ENCODE data around the gene SLC22A4. TPM values are rescaled to one million over a fixed set of nuclear protein-coding genes. Genes with fewer than 3 reads are reported as not detected.

The SLC22A4 gene
- polyA plus RNA-seq, 2 of the 4 experiments (the other 2 are of a cell fraction), result 3.2 to 4.6 TPM

DNA sequence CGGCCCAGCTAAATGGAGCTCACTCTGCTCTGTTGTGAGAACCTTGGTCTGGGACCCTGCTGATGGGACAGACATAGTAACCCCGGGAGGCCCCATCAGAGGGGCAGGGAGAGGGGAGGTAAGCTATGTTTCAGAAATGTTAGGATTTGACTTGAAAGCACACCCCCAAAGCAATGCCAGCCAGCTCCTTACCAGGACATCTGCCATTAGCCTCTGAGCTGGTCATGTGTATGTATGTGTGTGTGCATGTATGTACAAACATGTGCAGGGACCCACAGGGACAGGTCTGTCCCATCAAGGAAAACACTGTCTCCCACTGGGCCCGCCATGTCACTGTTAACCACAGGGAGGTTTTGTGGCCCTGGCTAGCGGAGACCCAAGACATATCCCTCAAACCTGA is 14.5 kb downstream of the SLC22A4 start:
- CTCF ChIA-PET, result interaction anchor here (1.0 to 1.3 kb wide), 3 partner anchors 33 to 61 kb away, joined by 3 to 4 read pairs (median 3); partner anchors contain the start of gene SLC22A5
- 97% methylated on average over 4 of the region's 4 CpGs for WGBS (ENCODE audit: missing lambda C conversion rate)
- H3K4me1 ChIP-seq, result 0 out of 3 replicates have a peak, but pooled peaks cover 5% of the 10 kb centered on the region
- ATAC-seq (peak; percentile 21 to 26; a peak in 3 of 6 replicates), DNase-seq (ENCODE audit: low read depth in 1 of 2, low spot score in 1 of 2) (no peak), FAIRE-seq (no peak)
- POLR2A ChIA-PET, result interaction anchor here (0.7 to 1.0 kb wide), 2 partner anchors 10 to 15 kb away, joined by 3 read pairs; partner anchors contain the start of gene SLC22A4
- no peak overlapping the region for H3K27ac ChIP-seq
- H3K4me2 ChIP-seq, result no peak overlapping the region
- H3K9me3 ChIP-seq, result no peaks in the 10 kb centered on the region
- TF ChIP-seq CHD2 (IDR thresholded peaks at IDR 0.05; ENCODE audit: low read length, partially characterized antibody) (no peak), KDM5A (IDR thresholded peaks at IDR 0.05) (no peak), RARB (CRISPR knock-in tag; IDR thresholded peaks at IDR 0.05) (no peak), RCOR1 (IDR thresholded peaks at IDR 0.05; ENCODE audit: low read depth, low read length) (no peak), GATA3 (IDR thresholded peaks at IDR 0.05; ENCODE audit: borderline replicate concordance) (no peak), HOXB13 (CRISPR knock-in tag; IDR thresholded peaks at IDR 0.05; ENCODE audit: low read depth) (no peak)
- no peak overlapping the region for H3K4me3 ChIP-seq

- Histone ChIP-seq H3K4me3 (no peak overlapping the region), H3K4me1 (0 out of 3 replicates have a peak, but pooled peaks cover 5% of the 10 kb centered on the region), H3K27ac (no peak overlapping the region), H3K4me2 (no peak overlapping the region), H3K9me3 (no peaks in the 10 kb centered on the region)
- CTCF ChIA-PET, result interaction anchor here (0.9 to 1.3 kb wide), 5 partner anchors 16 to 60 kb away, joined by 3 to 5 read pairs (median 3); partner anchors contain the start of gene SLC22A5
- FAIRE-seq, result no peak
- TF ChIP-seq ZFP36 (IDR thresholded peaks at IDR 0.05; ENCODE audit: borderline replicate concordance, partially characterized antibody) (no peak), POLR2AphosphoS2 (conservative IDR thresholded peaks at IDR 0.05; ENCODE audit: low read length) (0 out of 2 replicates have a peak, but pooled peaks have one; percentile 19)
- no peak for ATAC-seq
- POLR2A ChIA-PET, result interaction anchor here (1.2 kb wide), 1 partner anchor 16 kb away, joined by 3 read pairs; the partner anchor contains the start of gene SLC22A4
- no peak for DNase-seq (ENCODE audit: low read depth in 1 of 2, low spot score in 1 of 2)
Observed at GRCh38 chr5:132309679-132310078, 15.5 kb downstream of the SLC22A4 start.

DNA sequence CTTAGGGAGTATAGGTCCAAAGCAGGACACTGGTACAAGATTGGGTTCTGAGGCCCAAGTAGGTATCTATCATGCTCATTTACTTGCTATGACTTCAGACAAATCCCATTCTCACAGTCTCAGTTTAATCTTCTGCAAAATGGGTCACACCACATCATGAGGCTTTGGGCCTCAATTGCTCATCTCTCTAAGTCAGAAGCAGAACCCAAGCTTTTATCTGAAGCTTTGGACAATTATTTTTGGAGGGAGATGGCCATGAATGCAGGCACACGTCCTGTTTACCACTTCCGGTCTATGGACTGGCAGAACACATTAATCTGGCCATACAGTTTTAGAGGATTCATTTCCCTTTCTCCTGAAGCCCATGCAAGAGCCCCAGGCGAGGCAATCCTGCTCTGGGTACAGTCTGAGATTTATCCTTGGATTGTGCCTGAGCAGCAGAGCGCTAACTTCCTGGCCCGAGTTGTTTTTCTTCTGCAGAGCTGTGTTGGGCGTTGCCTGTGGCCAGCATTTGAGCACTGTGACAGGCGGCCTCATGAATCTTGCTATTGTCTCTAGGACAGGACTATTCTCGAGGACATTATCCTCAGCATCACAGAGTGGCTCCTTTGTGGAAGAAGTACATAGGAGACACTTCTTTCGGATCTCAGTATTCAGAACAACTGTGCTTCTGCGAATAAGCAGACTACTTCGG is 16.1 kb downstream of the SLC22A4 start:
- POLR2A ChIA-PET, result interaction anchor here (1.2 kb wide), 1 partner anchor 16 kb away, joined by 3 read pairs; the partner anchor contains the start of gene SLC22A4
- CTCF ChIA-PET, result interaction anchor here (0.9 to 1.7 kb wide), 5 partner anchors 14 to 38 kb away, joined by 3 to 5 read pairs (median 4); no protein-coding TSS in a partner anchor

More for the DNA sequence above, 16.1 kb downstream of the SLC22A4 start:
- no peak overlapping the region for H3K4me2 ChIP-seq
- TF ChIP-seq, protein P1, sequence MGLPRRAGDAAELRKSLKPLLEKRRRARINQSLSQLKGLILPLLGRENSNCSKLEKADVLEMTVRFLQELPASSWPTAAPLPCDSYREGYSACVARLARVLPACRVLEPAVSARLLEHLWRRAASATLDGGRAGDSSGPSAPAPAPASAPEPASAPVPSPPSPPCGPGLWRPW (IDR thresholded peaks at IDR 0.05), result no peak
- TF ChIP-seq NFE2L2 (conservative IDR thresholded peaks at IDR 0.05; ENCODE audit: low read length) (no peak), HOXA7 (CRISPR knock-in tag; IDR thresholded peaks at IDR 0.05) (no peak), JUN (IDR thresholded peaks at IDR 0.05) (no peak), CBX8 (IDR thresholded peaks at IDR 0.05) (no peak), ZC3H11A (IDR thresholded peaks at IDR 0.05) (no peak), JUNB (IDR thresholded peaks at IDR 0.05) (no peak), POLR2A (IDR thresholded peaks at IDR 0.05; ENCODE audit: low read length) (no peak), HMGXB4 (CRISPR knock-in tag; IDR thresholded peaks at IDR 0.05; ENCODE audit: borderline replicate concordance) (no peak), KDM1A (IDR thresholded peaks at IDR 0.05; ENCODE audit: low read depth) (no peak), RAD21 (conservative IDR thresholded peaks at IDR 0.05 in 1 of 2, IDR thresholded peaks at IDR 0.05 in 1 of 2) (no peak), BHLHE40 (IDR thresholded peaks at IDR 0.05; ENCODE audit: low read depth, low read length) (no peak), MAZ (IDR thresholded peaks at IDR 0.05; ENCODE audit: borderline replicate concordance, low read depth, low read length) (no peak), KDM5A (IDR thresholded peaks at IDR 0.05) (no peak), HDAC2 (IDR thresholded peaks at IDR 0.05) (no peak), RARB (CRISPR knock-in tag; IDR thresholded peaks at IDR 0.05) (no peak), EHF (CRISPR knock-in tag; IDR thresholded peaks at IDR 0.05) (no peak)
- TF ChIP-seq, protein P2, sequence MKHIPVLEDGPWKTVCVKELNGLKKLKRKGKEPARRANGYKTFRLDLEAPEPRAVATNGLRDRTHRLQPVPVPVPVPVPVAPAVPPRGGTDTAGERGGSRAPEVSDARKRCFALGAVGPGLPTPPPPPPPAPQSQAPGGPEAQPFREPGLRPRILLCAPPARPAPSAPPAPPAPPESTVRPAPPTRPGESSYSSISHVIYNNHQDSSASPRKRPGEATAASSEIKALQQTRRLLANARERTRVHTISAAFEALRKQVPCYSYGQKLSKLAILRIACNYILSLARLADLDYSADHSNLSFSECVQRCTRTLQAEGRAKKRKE (CRISPR knock-in tag; IDR thresholded peaks at IDR 0.05; ENCODE audit: low read depth), result no peak
- TF ChIP-seq, protein P3, sequence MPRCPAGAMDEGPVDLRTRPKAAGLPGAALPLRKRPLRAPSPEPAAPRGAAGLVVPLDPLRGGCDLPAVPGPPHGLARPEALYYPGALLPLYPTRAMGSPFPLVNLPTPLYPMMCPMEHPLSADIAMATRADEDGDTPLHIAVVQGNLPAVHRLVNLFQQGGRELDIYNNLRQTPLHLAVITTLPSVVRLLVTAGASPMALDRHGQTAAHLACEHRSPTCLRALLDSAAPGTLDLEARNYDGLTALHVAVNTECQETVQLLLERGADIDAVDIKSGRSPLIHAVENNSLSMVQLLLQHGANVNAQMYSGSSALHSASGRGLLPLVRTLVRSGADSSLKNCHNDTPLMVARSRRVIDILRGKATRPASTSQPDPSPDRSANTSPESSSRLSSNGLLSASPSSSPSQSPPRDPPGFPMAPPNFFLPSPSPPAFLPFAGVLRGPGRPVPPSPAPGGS (IDR thresholded peaks at IDR 0.05), result no peak
- TF ChIP-seq, protein P4, sequence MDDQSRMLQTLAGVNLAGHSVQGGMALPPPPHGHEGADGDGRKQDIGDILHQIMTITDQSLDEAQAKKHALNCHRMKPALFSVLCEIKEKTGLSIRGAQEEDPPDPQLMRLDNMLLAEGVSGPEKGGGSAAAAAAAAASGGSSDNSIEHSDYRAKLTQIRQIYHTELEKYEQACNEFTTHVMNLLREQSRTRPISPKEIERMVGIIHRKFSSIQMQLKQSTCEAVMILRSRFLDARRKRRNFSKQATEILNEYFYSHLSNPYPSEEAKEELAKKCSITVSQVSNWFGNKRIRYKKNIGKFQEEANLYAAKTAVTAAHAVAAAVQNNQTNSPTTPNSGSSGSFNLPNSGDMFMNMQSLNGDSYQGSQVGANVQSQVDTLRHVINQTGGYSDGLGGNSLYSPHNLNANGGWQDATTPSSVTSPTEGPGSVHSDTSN (IDR thresholded peaks at IDR 0.05), result no peak
- H3K9me3 ChIP-seq, result no peaks in the 10 kb centered on the region
- no peak overlapping the region for H3K27ac ChIP-seq
- DNase-seq (ENCODE audit: low read depth in 1 of 2, low spot score in 1 of 2) (no peak), ATAC-seq (no peak), FAIRE-seq (no peak)
- WGBS (ENCODE audit: missing lambda C conversion rate), result 86% methylated on average over 11 of the region's 11 CpGs
- H3K4me3 ChIP-seq, result no peak overlapping the region
- 0 out of 3 replicates have a peak, but pooled peaks cover 5% of the 10 kb centered on the region for H3K4me1 ChIP-seq

Data from A549 (cell line).